HG03064 (cell line): ENCODE results near the gene CC2D2B.
"Not testable (repeated sequence)": the region's sequence is repeated elsewhere in the genome, so short reads cannot be mapped to it uniquely, and the experiment has no call there.

Experiments used
- ATAC-seq: cut with Tn5 transposase; IDR thresholded peaks from one replicate; pipeline ENCODE4 v1.9.1; 2021; ENCODE audit warnings: low read depth; ENCODE audit not compliant: unreplicated experiment

Gene CC2D2B

DNA sequence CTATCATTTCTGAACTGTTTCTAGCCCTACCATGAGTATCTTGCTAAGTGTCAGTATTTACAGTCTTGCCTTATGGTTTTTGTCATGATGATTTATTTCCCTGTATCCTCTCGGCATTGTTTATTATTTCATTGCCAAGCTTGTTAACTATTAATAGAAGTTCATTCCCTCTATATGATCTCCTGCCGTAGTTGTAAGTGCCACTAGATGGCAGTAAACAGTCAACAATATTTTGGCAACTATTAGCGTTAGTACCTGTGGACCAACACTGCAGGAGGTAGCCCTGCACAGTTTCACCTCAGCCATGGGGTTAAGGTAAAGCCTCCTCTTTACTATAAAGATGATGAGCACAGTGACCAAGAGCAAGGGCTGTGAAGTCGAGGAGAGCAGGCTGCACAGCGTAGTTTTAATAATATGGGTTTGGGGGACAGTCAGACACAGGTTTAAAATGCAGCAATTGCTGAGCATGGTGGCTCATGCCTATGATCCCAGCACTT, 109.5 kb downstream of the CC2D2B start:
- no peak for ATAC-seq

DNA sequence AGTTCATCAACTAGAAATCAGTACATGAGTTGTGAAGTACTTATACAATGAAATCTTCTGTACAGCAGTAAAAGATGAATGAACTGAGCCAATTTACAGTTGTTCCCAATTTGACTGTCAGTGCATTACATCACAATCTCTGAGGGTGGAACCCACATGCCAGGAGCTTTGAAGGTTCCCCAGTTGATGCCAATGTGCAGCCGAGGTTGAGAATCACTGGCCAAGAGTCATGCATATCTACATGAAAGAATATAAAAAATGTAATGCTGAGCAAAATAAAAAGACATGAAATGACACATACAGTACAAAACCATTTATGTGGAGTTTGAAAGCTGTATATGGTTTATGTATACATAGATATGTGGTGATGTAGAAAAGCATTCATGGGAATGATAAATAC, 113.6 kb downstream of the CC2D2B start:
- ATAC-seq, result no peak

DNA sequence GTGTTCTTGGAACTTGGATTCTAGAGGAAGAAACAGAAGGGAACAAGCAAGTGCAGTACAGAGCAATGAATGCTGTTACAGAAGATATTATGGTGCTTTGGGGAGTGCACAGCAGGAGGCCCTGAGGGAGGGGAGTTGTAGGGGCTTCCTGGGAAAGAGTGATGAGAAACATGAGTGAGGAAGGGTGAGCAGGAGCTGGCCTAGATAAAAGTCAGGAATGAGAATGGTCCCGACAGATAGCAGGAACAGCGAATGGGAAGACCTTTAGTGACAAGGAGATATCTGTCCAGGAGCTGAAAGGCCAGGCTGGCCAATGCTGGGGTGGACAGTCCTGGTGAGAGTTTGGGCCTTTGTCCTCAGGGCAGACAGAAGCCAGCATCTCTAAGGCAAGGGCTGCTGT, 115.0 kb downstream of the CC2D2B start:
- no peak for ATAC-seq

DNA sequence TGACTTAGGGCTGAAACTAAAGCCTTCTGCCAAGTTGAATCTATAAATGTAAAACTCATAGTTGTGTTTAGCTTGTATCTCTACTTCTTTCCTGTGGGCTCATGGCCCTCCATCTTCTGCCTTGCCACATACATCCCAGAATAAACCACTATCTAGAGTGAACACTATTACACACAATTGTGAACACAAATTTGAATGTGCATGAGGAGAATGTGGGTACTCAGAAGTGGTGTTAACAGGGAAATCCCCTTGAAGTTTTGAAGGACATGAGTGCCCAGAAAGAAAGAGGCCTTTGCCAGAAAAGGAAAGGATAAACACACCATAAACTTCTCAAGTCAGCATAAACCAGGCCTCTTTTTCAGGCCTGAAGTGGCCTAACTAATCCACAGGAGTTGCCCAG, 115.4 kb downstream of the CC2D2B start:
- ATAC-seq, result no peak

DNA sequence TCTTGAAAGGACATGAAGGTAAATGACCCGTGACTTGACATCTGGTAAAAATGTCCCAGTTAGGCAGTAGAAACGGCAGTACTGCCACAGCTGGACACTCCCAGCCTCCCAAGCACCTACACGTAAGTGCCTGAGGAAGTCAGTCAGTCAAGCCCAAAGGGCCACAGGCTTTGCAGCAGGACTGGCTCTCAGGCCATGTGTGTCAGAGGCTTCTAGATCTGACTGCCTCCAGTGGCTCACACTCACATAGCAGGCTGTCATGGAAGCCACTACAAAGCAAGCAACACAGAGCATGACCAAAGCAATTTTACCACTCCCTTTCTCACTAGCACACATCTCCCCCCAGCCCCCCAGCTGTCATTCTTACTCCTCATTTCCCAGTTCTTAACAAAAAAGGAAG, 117.8 kb downstream of the CC2D2B start:
- no peak for ATAC-seq

DNA sequence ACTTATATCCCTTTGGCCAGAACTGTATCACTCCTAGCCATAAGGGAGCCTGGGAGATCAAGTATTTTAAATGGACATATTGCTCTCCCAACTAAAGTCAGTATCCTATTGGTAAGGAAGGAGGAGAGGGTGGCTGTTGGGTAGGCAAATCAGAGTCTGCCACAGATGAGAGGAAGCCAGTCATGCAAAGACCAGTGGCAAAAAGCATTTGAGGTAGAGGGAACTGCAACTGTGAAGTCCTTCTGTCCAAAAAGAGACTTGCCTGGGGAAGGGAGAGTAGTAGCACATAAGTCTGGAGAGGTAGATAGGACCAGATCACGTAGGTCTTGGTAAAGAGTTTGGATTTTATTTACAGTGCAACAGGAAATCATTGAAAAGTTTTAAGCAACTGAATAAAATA, 126.8 kb downstream of the CC2D2B start:
- no peak for ATAC-seq

DNA sequence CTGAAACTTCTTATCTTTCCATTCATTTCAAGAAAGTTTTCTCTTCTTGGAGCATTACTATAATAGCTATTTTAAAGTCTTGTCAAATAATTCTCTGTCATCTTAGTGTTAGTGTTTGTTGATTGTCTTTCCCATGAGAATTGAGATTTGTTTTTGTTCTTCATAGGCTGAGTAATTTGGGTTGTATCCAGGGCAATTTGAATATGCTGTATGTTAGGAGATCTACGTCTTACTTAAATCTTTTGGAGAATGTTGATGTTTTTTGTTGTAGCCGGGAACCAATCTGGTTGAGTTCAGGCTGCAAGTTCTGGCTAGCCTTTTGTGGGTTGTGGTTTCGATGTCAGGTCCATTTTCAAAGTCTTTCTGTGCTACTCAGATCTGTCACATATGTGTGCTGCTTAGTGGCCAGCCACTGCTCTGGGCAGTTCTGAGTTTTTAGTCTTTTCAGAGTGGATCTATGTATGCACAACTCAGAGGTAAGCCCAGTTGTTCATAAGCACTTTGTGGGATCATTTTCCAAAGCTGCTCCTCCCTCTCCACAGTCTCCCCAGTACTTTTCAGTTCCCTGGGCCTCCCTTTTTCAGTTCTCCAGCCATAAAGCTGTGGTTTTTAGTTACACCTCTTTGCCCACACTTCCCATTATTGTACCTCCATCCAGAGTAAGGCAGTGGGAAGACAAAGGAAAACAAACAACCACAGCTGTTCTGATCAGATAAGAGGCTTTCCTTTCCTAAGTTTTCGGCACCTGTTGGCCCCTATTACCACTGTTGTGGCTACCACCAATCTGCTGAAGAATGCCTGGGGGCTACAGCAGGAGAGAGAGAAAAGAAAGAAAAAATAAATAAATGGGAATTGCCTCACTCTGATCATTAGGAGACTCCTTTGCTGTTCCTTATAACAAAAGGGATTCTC, 131.0 kb downstream of the CC2D2B start:
- ATAC-seq, result no peak

DNA sequence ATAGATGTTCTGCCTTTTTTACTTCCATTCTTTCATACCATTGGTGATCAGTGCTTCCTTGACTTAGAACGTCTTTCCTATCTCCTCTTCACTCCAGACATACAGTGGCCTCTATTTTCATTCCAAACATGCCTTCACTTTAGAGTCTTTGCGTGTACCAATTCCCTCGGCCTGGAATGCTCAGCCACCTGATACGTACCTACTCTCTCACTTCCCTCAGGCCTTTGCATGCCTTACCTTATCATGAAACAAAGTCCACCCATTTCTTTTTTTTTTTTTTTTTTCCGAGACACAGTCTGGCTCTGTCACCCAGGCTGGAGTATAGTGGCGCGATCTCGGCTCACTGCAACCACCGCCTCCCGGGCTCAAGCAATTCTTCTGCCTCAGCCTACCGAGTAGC, 133.4 kb downstream of the CC2D2B start:
- ATAC-seq, result no peak

DNA sequence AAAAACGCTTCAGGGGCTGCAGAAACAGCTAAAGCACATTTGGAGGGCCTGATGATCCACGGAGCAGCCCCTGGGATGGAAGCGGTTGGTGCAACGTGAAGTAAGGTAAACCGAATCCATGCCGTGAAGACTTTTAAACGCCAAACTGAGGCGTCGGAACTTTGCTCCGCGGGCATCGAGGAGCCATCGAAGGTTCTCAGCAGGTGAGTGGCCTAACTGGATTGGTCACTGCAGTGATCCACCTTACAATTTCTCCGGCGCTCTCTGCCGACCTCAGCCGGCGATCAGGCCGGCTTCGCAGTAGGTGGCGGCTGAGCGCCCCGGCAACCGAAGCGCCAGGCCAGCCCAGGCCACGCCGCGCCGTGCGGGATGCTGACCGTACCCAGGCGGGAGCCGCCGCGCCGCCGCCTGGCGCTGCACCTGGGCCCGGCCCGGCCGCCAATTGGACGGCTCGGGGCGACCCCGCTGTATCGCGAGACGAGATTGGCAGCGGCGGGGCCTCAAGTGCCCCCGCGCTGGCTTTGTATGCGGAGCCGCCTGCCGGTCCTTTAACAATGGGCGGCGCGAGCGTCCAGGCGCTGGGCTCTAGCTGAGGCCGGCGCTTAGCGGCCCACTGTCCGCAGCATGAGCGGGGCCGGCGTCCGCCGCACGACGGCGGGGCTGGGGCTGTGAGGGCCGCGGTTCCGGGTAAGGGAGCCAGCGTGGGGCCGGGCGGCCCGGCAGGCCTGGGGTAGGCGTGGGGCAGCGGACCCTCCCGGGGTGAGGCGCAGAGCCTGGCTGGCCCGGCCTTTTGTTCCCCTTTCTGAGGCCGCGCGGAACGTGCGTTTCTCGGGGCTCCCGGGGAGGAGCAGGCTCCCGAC, 135.5 kb downstream of the CC2D2B start, which contains the start of gene CCNJ:
CCNJ (plus strand) TSS at position 551 of the 860 bp plus-strand sequence. CDS start 811 bp downstream, outside the sequence.
- peak; percentile 77 for ATAC-seq

DNA sequence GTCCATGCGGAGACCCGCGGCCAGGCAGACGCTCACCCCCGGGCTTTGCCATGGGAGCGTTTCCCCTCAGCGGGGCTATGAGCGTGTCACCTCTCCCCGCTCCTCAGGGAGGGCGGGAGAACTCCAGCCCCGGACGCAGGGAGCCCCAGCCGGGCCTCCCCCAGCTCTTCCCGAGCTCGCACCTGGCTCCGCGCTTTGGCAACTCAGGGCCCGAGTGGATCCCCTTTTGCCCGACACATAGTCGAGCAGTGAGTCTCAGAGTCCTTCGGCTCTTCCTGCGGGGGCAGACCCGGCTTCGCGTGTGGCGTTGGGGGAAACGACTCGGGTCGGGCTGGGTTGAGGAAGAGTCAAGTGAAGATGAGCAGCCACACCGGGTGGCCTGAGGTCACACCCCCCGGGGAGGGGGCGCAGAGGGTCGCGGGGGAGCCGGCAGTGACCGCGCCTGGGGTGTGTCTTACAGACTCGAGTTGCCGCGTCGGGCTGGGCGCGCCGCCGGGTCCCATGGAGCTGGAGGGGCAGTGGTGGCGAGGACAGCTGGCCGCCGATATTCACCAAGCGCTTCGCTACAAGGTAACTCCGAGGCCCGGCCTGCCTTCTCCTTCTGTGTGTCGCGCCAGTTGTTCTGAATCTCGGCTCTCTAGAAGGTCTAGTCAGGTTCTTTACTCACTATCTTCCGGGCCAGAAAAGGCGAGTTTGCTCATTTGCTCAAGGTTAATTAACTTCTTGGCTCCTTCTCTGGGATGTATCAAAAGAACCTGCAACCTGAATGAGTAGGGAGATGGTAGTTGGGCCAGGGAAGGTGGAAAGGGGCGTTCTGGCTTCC, 136.3 kb downstream of the CC2D2B start:
- peak; percentile 36 for ATAC-seq

DNA sequence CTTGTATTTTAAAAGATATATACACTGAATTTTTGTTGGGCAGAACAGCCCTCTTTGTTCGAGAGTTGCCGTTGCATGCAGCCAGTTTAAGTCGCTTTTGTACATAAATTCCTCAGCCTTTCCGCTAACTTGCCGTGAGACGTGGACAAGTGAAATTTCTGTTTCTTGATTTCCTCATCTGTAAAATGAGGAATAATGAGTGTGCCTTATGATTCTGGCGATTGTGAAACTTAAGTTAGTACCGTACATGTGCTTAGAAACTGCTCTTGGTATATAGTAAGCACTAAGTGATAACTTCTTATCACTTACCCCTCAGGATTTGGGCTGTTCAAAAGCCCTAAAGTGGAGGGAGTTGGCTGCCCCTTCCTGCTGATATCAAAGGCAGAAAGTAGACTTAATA, 137.0 kb downstream of the CC2D2B start:
- no peak for ATAC-seq

DNA sequence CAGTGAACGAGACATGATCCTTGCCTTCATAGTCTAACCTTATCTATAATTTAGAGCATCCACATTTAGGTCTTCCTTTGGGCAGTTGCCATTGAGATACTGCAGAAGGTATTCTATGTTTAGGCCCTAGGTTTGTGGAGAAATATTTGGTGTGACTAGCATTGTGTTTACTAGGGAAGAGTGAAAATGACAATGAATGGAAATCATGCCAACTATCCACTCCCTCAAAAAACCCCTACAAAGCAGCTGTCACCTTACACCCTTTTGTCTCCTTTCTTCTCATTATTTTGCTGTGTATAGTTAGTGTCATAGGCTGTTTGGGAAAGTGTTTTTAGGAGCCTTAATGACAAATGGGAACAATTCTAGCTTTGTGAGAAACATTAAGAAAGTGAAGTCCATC, 138.8 kb downstream of the CC2D2B start:
- no peak for ATAC-seq

DNA sequence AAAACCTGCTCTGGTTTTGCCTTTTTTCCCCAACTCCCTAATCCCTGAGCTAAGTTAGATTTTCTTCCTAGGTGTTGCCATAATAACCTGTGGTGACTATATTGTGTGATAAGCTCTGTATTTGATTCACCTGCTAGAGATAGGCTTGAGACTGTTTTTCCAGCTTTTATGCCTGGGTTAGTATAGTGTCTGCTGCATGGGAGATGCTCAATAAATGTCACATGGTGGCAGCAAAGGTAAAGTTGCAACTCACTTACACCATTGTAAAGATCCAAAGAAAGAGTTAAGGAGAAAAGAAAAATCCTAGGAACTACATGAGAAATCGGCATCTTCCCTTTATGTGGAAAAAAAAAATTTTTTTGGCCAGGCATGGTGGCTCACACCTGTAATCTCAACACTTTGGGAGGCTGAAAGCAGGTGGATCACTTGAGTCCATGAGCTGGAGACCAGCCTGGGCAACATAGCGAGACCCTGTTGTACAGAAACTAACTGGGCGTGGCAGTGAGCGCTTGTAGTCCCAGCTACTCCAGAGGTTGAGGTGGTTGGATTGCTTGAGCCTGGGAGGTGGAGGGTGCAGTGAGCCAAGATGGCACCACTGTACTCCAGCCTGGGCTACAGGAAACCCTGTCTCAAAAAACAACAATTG, 139.4 kb downstream of the CC2D2B start:
- ATAC-seq, result no peak

DNA sequence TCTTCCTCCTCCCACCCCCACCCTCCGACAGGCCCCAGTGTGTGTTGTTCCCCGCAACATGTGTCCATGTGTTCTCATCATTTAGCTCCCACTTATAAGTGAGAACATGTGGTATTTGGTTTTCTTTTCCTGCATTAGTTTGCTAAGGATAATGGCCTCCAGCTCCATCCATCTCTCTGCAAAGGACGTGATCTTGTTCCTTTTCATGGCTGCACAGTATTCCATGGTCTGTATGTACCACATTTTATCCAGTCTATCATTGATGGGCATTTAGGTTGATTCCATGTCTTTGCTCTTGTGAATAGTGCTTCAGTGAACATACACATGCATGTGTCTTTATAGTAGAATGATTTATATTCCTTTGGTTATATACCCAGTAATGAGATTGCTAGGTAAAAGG, 140.2 kb downstream of the CC2D2B start:
- not testable (repeated sequence) for ATAC-seq

DNA sequence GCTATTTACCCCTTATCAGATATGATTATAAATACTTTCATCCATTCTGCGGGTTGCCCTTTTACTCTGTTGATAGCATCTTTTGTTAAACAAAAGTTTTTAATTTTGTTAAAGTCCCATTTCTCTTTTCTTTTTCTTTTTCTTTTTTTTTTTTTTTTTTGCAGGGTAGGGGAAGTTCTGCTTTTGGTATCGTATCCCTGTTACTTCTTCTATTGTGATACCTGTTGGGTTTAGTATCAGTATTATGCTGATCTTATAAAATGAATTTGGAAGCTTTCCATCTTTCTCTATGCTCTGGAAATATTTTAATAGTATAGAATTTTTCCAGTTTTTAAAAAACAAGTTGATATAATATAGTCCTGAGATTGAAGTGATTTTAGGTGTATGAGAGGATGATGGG, 141.6 kb downstream of the CC2D2B start:
- ATAC-seq, result no peak

DNA sequence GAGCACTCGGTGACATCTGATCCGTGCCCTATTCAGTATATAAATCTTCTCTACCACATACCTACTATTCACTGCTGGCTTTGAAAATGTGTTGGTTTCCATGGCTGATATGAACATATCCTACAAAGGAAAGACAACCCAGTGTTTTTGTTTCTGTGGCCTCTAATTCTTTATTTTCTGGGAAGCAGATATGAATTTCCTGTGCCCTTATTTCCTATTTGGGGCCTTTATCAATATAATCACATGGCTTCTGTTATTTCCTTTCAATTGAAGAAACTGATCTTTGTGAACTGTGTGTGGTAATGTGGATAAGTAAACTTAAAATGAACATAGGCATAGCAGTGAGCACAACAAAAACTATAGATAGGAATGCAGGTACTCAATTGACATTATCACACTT, 146.2 kb downstream of the CC2D2B start:
- ATAC-seq, result no peak

DNA sequence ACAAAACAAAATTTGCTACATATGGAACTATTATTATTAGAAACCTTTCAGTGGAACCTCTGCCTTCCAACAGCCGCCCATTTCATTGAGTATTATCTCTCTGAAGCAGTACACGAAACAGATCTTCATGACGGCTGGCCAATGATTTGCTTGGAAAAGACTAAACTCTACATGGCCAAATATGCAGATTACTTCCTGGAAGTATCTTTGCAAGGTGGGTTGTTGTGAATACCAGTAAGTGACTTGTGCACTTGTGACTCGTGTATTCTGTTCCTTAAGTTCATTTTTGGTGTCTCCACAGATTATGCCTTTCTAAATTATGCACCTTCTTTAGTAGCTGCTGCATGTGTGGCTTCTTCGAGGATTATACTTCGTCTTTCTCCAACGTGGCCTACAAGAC, 149.0 kb downstream of the CC2D2B start:
- ATAC-seq, result no peak

DNA sequence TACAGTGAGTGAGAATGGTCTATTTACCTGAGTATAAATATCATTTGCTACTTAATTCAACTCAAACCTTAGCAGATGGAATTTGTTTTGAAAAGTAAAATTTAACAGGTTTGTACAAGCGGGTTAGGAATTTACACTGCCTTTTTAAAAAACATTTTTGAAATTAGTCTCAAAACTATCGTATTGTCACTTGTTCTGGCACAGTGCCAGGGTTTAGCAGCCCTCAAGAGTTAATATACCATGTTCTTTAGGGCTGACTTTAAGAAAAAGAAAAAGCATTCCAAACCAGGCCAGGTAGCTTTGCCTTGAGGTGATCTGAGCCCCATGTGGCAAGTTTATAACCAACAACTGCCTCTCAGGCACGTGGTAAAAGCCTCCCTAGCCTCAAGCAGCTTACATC, 153.5 kb downstream of the CC2D2B start:
- no peak for ATAC-seq

DNA sequence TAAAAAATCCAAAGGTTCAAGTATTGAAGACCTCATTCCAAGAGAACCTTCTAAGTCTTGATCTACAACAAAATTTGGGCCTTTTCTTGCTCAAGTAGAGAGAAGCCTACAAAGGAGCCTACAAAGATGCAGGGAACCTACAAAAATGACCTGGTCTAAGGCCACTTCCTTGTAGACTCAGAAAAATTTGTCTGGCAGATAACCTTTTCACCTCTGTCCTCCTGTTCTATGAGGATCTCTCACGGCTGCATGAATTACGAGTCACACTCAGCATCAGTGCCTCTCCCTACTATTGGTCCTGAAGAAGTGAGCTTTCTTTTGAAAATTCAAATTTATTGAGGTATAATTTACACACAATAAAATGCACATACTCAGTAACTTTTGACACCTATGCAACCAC, 164.9 kb downstream of the CC2D2B start:
- ATAC-seq, result no peak

DNA sequence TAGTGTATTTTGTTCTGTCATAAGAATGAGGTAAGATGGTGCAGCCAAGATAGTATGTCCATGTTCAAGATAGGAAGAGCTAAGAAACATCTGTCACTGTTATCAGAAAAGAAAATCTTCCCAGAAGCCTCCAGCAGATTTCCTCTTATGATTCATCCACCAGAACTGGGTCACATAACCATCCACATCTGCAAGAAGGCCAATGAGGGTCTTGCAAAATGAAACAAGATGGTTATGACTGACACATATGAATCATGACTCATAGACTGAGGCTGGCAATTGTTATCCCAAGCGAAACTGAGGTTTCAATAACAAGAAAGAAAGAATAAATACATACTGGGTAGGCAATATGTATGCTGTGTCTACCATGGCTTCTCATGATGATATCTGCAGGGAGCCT, 165.9 kb downstream of the CC2D2B start:
- no peak for ATAC-seq
